HCT116 (cell line): ENCODE results near the gene PIGQ. TPM values are rescaled to one million over a fixed set of nuclear protein-coding genes. Genes with fewer than 3 reads are reported as not detected.

Source experiments
- ATAC-seq: fragments of 200-7000 bp; cut with Tn5 transposase; 2 replicates; pipeline ENCODE4 v1.9.1; 2020; ENCODE audit warnings: mild to moderate bottlenecking, moderate library complexity
- BruUV-seq: library from RNA; stranded (reverse); fragments of 400-500 nt; replicated peaks from 2 replicates; lab custom pipeline; 2021; lab: Mats Ljungman, UMichigan
- CTCF ChIA-PET: fragments of 300-600 bp; sonication (Branson Sonifier 250); formaldehyde crosslinking; loops from one replicate; lab custom pipeline; 2021; ENCODE audit warnings: antibody characterized with exemption; lab: Charles Lee
- POLR2A ChIA-PET: fragments of 300-600, 350-600 bp; sonication (Branson Sonifier 250); formaldehyde crosslinking; loops from one replicate; lab custom pipeline; 2021; ENCODE audit warnings: antibody characterized with exemption; lab: Charles Lee
- RAD21 ChIA-PET, 2 experiments: fragments of 300-600 bp; sonication (Branson Sonifier 250); formaldehyde crosslinking; loops; one replicate each; lab custom pipeline; 2023; ENCODE audit warnings: low total read pairs in 2 of 2; ENCODE audit not compliant: uncharacterized antibody in 2 of 2, unreplicated experiment in 2 of 2, low non-redundant PET in 1 of 2; lab: Charles Lee
- DNase-seq: peaks from one replicate; pipeline ENCODE4 v3.0.0-alpha.2; 2010; ENCODE audit warnings: low read depth, low spot score
- H2AFZ ChIP-seq: fragments of 200-600 bp; shearing (Covaris generic), sonication (generic); 2 replicates; pipeline ENCODE4 v1.6.1; 2017; ENCODE audit warnings: low read depth, mixed run types, mixed read lengths, antibody characterized with exemption, low read length; ENCODE audit not compliant: poor library complexity, severe bottlenecking
- H3K27ac ChIP-seq: 2 replicates; pipeline ENCODE4 v1.5.1; 2012; ENCODE audit warnings: low read depth, low read length
- H3K27me3 ChIP-seq: fragments of 200-600 bp; sonication (generic); 2 replicates; pipeline ENCODE4 v1.6.1; 2016; ENCODE audit warnings: mixed run types, low read length, mixed read lengths; ENCODE audit not compliant: insufficient read depth
- H3K36me3 ChIP-seq, 2 experiments: fragments of 200-500 bp in 1 of 2; fragments of 200-600 bp in 1 of 2; sonication (Bioruptor generic) in 1 of 2; sonication (generic) in 1 of 2; 2 replicates each; pipeline versions ENCODE4 v1.5.1 to v1.6.1; 2014 to 2016; ENCODE audit warnings: low read length in 2 of 2, inconsistent platforms in 1 of 2, mixed read lengths in 1 of 2, mixed run types in 1 of 2; ENCODE audit not compliant: insufficient read depth in 2 of 2, control insufficient read depth in 1 of 2
- H3K4me1 ChIP-seq, 2 experiments: fragments of 200-600 bp in 1 of 2; sonication (generic) in 1 of 2; 2 replicates each; pipeline versions ENCODE4 v1.5.1 to v1.6.1; 2012 to 2017; ENCODE audit warnings: low read length in 2 of 2, inconsistent platforms in 1 of 2, mild to moderate bottlenecking in 1 of 2, mixed read lengths in 1 of 2, mixed run types in 1 of 2, moderate library complexity in 1 of 2; ENCODE audit not compliant: insufficient read depth in 2 of 2, control insufficient read depth in 1 of 2
- H3K4me2 ChIP-seq: fragments of 200-600 bp; sonication (generic); 2 replicates; pipeline ENCODE4 v1.6.1; 2017; ENCODE audit warnings: mixed run types, low read length, mixed read lengths
- H3K4me3 ChIP-seq, 2 experiments: fragments of 200-600 bp in 1 of 2; sonication (generic) in 1 of 2; replicated peaks in 1 of 2; 2 replicates each; pipeline ENCODE4 v1.5.1; 2011 to 2016; ENCODE audit warnings: low read length in 2 of 2, control low read depth in 1 of 2, low read depth in 1 of 2, mild to moderate bottlenecking in 1 of 2, mixed read lengths in 1 of 2, mixed run types in 1 of 2
- H3K79me2 ChIP-seq: fragments of 200-600 bp; sonication (generic); 2 replicates; pipeline ENCODE4 v1.6.1; 2017; ENCODE audit warnings: mild to moderate bottlenecking, mixed run types, low read length, moderate library complexity, mixed read lengths; ENCODE audit not compliant: insufficient read depth
- H3K9ac ChIP-seq: fragments of 200-600 bp; sonication (generic); 2 replicates; pipeline ENCODE4 v1.6.1; 2016; ENCODE audit warnings: low read length, mixed read lengths
- H3K9me2 ChIP-seq: fragments of 200-600 bp; sonication (generic), shearing (Covaris generic); 2 replicates; pipeline ENCODE4 v1.6.1; 2017; ENCODE audit warnings: mixed run types, mild to moderate bottlenecking, moderate library complexity; ENCODE audit not compliant: insufficient read depth
- H3K9me3 ChIP-seq, 2 experiments: fragments of 200-500 bp in 1 of 2; fragments of 200-600 bp in 1 of 2; sonication (Bioruptor generic) in 1 of 2; sonication (generic) in 1 of 2; 2 replicates each; pipeline ENCODE4 v1.6.1; 2014 to 2017; ENCODE audit warnings: low read length in 2 of 2, mixed read lengths in 2 of 2, inconsistent platforms in 1 of 2, low read depth in 1 of 2, mild to moderate bottlenecking in 1 of 2, mixed run types in 1 of 2, moderate library complexity in 1 of 2; ENCODE audit not compliant: control insufficient read depth in 1 of 2, insufficient read depth in 1 of 2
- H4K20me1 ChIP-seq: fragments of 200-600 bp; sonication (generic), shearing (Covaris generic); 2 replicates; pipeline ENCODE4 v1.6.1; 2017; ENCODE audit warnings: mixed run types, mild to moderate bottlenecking, moderate library complexity; ENCODE audit not compliant: insufficient read depth
- CBX3 ChIP-seq: IDR thresholded peaks from 2 replicates; pipeline ENCODE4 v1.6.1; 2012; ENCODE audit warnings: low read depth
- CEBPB ChIP-seq: IDR thresholded peaks from 2 replicates; pipeline ENCODE4 v1.6.1; 2012; ENCODE audit warnings: low read depth
- CTCF ChIP-seq, 3 experiments: fragments of 200-600 bp in 1 of 3; sonication (generic) in 1 of 3; IDR thresholded peaks in 2 of 3; conservative IDR thresholded peaks in 1 of 3; 2 replicates each; pipeline ENCODE4 v1.5.1; 2012 to 2017; ENCODE audit warnings: low read depth in 2 of 3, low read length in 2 of 3, antibody characterized with exemption in 1 of 3, borderline replicate concordance in 1 of 3, control low read depth in 1 of 3, mild to moderate bottlenecking in 1 of 3, mixed read lengths in 1 of 3, mixed run types in 1 of 3, moderate library complexity in 1 of 3; ENCODE audit not compliant: insufficient read depth in 1 of 3
- EGR1 ChIP-seq: IDR thresholded peaks from 2 replicates; pipeline ENCODE4 v1.6.1; 2012; ENCODE audit warnings: low read depth
- ELF1 ChIP-seq: IDR thresholded peaks from 2 replicates; pipeline ENCODE4 v1.6.1; 2012; ENCODE audit warnings: low read depth, borderline replicate concordance
- EZH2 ChIP-seq: fragments of 200-600 bp; sonication (generic); IDR thresholded peaks from 2 replicates; pipeline ENCODE4 v1.6.1; 2017; ENCODE audit warnings: antibody characterized with exemption, mixed run types
- EZH2phosphoT487 ChIP-seq: fragments of 200-600 bp; IDR thresholded peaks from 2 replicates; pipeline ENCODE4 v1.6.1; 2018; ENCODE audit warnings: antibody characterized with exemption, borderline replicate concordance
- FOSL1 ChIP-seq: IDR thresholded peaks from 2 replicates; pipeline ENCODE4 v1.6.1; 2012; ENCODE audit warnings: low read depth
- JUND ChIP-seq: IDR thresholded peaks from 2 replicates; pipeline ENCODE4 v1.6.1; 2012
- MAX ChIP-seq: IDR thresholded peaks from 2 replicates; pipeline ENCODE4 v1.6.1; 2012
- POLR2A ChIP-seq: IDR thresholded peaks from 2 replicates; pipeline ENCODE4 v1.7.0; 2011; ENCODE audit warnings: borderline replicate concordance; ENCODE audit not compliant: insufficient read depth, insufficient read length; ENCODE audit errors: extremely low read depth
- RAD21 ChIP-seq: IDR thresholded peaks from 2 replicates; pipeline ENCODE4 v1.6.1; 2012; ENCODE audit warnings: low read depth, mild to moderate bottlenecking
- REST ChIP-seq: IDR thresholded peaks from 2 replicates; pipeline ENCODE4 v1.6.1; 2012; ENCODE audit warnings: low read depth
- SIN3A ChIP-seq: IDR thresholded peaks from 2 replicates; pipeline ENCODE4 v1.6.1; 2012; ENCODE audit warnings: low read depth
- SP1 ChIP-seq: IDR thresholded peaks from 2 replicates; pipeline ENCODE4 v1.6.1; 2012; ENCODE audit warnings: low read depth
- SRF ChIP-seq: IDR thresholded peaks from 2 replicates; pipeline ENCODE4 v1.6.1; 2012; ENCODE audit warnings: low read depth
- TCF7L2 ChIP-seq: IDR thresholded peaks from 2 replicates; pipeline ENCODE4 v1.7.0; 2011; ENCODE audit warnings: borderline replicate concordance, inconsistent platforms; ENCODE audit not compliant: insufficient read depth, insufficient read length; ENCODE audit errors: extremely low read depth
- YY1 ChIP-seq: IDR thresholded peaks from 2 replicates; pipeline ENCODE4 v1.6.1; 2011; ENCODE audit warnings: low read length, low read depth, moderate library complexity, mild to moderate bottlenecking; ENCODE audit not compliant: insufficient replicate concordance; ENCODE audit errors: extremely low read depth
- ZFX ChIP-seq: fragments of 450-650 bp; IDR thresholded peaks from 2 replicates; pipeline ENCODE4 v1.6.1; 2017
- ZNF274 ChIP-seq: fragments of 200-500 bp; sonication (Bioruptor generic); IDR thresholded peaks from 2 replicates; pipeline ENCODE4 v1.6.1; 2014; ENCODE audit warnings: mild to moderate bottlenecking, low read depth, low read length, inconsistent platforms
- intact Hi-C: fragments of 100-400 bp; cut with micrococcal nuclease; formaldehyde crosslinking; loops from 2 replicates; pipeline ENCODE4 v1.10.0; 2022
- total RNA-seq: library from RNA; stranded (reverse); gene quantifications from one replicate; pipeline ENCODE4 v1.2.1, GENCODE V29; 2021; ENCODE audit not compliant: unreplicated experiment

PIGQ gene
- total RNA-seq, 1 experiment from 2014 or later: 21.0 TPM

- intact Hi-C loops: no loop called here
- H3K36me3 ChIP-seq: no peaks in the 10 kb centered on the region
- ATAC-seq: no peak
- peaks cover 5% of the 10 kb centered on the region; the same call in 1 of the 2 replicates for H3K79me2 ChIP-seq
- no peak for DNase-seq
- H3K9ac ChIP-seq: no peak overlapping the region
- no peak for TF ChIP-seq ZFX
- no peak for TF ChIP-seq EGR1
- TF ChIP-seq CEBPB: no peak
- no peak for TF ChIP-seq MAX
- TF ChIP-seq FOSL1: no peak
- TF ChIP-seq EZH2: no peak
- no peak for TF ChIP-seq EZH2phosphoT487
- TF ChIP-seq REST: no peak
- no peak for TF ChIP-seq YY1
- TF ChIP-seq TCF7L2: no peak
- no peak for TF ChIP-seq JUND
- TF ChIP-seq CTCF (IDR thresholded peaks at IDR 0.05 in 2 of 3, conservative IDR thresholded peaks at IDR 0.05 in 1 of 3; ENCODE audit: borderline replicate concordance in 1 of 3, insufficient read depth in 1 of 3, low read depth in 2 of 3, low read length in 2 of 3): no peak
- no peak for TF ChIP-seq RAD21
- no peak for TF ChIP-seq CBX3
- no peak for TF ChIP-seq POLR2A
- no peak for TF ChIP-seq SP1
- no peak for TF ChIP-seq ZNF274
- TF ChIP-seq ELF1: no peak
- TF ChIP-seq SRF: no peak
- no peak for TF ChIP-seq SIN3A
- TF ChIP-seq, all 23 proteins: peak for 0
- H3K4me1 ChIP-seq: peaks cover 7 to 16% of the 10 kb centered on the region in 2 experiments
- no peak overlapping the region for H3K4me2 ChIP-seq
- H2AFZ ChIP-seq: no peak overlapping the region
- no peaks in the 10 kb centered on the region for H4K20me1 ChIP-seq
- H3K27ac ChIP-seq: no peak overlapping the region
- BruUV-seq: no TSS peak
- no peaks in the 10 kb centered on the region for H3K9me2 ChIP-seq
- CTCF ChIA-PET: no interaction called here
- no peaks in the 10 kb centered on the region for H3K27me3 ChIP-seq
- RAD21 ChIA-PET: no interaction called here
- H3K4me3 ChIP-seq: no peak overlapping the region
- POLR2A ChIA-PET: no interaction called here
- H3K9me3 ChIP-seq: no peaks in the 10 kb centered on the region
Measured at GRCh38 chr16:565419-566330, 4.1 kb upstream of the PIGQ start.
